ENCODE data around the gene OTUB1. TPM values are rescaled to one million over a fixed set of nuclear protein-coding genes. Genes with fewer than 3 reads are reported as not detected.

The OTUB1 gene
- polyA plus RNA-seq, 1 donor (not counting 4 experiments of a cell fraction or from before 2014, with no cell fraction given), result 106 TPM

- H3K4me1 ChIP-seq (ENCODE audit: control insufficient read depth, extremely low read depth, insufficient read depth, low read length), result no peaks in the 10 kb centered on the region
- no peak overlapping the region for H2AFZ ChIP-seq (ENCODE audit: control insufficient read depth, low read length)
- H3K9ac ChIP-seq (ENCODE audit: control insufficient read depth, extremely low read depth, insufficient read depth, low read length), result no peak overlapping the region
- H3K27me3 ChIP-seq (ENCODE audit: control insufficient read depth, extremely low read depth, insufficient read depth, low read length), result peaks cover 43% of the 10 kb centered on the region
- no peaks in the 10 kb centered on the region for H3K36me3 ChIP-seq (ENCODE audit: control insufficient read depth in 2 of 2, extremely low read depth in 1 of 2, insufficient read depth in 2 of 2, low read length in 2 of 2)
- H3K9me1 ChIP-seq (ENCODE audit: control insufficient read depth, extremely low read depth, insufficient read depth, low read length), result no peaks in the 10 kb centered on the region
- H3K79me2 ChIP-seq (ENCODE audit: control insufficient read depth, insufficient read depth, low read length), result no peaks in the 10 kb centered on the region
- H3K4me3 ChIP-seq (ENCODE audit: control insufficient read depth in 2 of 3, extremely low read depth in 1 of 3, insufficient read depth in 2 of 3, low read depth in 1 of 3, low read length in 3 of 3), result no peak overlapping the region
- FAIRE-seq (no peak), DNase-seq (ENCODE audit: low read depth, low spot score) (no peak)
- H3K9me3 ChIP-seq (ENCODE audit: control insufficient read depth, low read depth, low read length), result no peaks in the 10 kb centered on the region
- TF ChIP-seq CTCF (optimal IDR thresholded peaks at IDR 0.05 in 1 of 3, IDR thresholded peaks at IDR 0.05 in 1 of 3, conservative IDR thresholded peaks at IDR 0.05 in 1 of 3; ENCODE audit: extremely low read depth in 1 of 3, insufficient read depth in 2 of 3, low read length in 3 of 3) (no peak), EZH2 (IDR thresholded peaks at IDR 0.05; ENCODE audit: low read length) (no peak)
- no peak overlapping the region for H3K27ac ChIP-seq (ENCODE audit: control insufficient read depth, insufficient read depth, low read length)
- H3K4me2 ChIP-seq (ENCODE audit: control insufficient read depth, extremely low read depth, insufficient read depth, low read depth, low read length), result no peak overlapping the region
- peaks cover 3% of the 10 kb centered on the region for H4K20me1 ChIP-seq (ENCODE audit: control insufficient read depth, extremely low read depth, insufficient read depth, low read length)
- dilution Hi-C loops (cut with MboI; ENCODE audit: extremely low pct_ligation_motif_present, low sequenced_read_pairs), result no loop called here
Observed at GRCh38 chr11:64029773-64030172, 43.5 kb downstream of the OTUB1 start.

DNA sequence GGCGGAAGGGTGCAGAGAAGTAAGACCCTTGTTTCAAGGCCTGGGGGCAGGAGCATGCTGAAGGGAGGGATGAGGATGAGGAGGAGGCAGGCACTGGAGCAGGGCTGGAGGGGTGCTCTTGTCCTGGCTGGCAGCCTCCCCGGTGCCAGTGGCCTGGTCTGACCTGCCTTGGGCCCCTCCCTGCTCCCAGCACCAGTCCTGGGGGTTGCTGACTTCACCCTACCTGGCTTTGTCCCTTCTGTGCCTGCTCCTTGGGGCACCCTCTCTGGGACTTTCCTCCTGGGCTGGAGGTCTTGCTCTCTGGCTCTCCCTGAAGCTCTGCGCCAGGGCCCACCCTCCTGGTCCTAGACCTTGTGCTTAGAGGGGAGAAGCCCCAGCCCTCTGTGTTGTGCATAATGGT lies 44.8 kb downstream of the OTUB1 start:
- FAIRE-seq (no peak), DNase-seq (ENCODE audit: low read depth, low spot score) (no peak)
- Histone ChIP-seq H3K4me3 (ENCODE audit: control insufficient read depth in 2 of 3, extremely low read depth in 1 of 3, insufficient read depth in 2 of 3, low read depth in 1 of 3, low read length in 3 of 3) (no peak overlapping the region), H3K27me3 (ENCODE audit: control insufficient read depth, extremely low read depth, insufficient read depth, low read length) (peaks cover 51% of the 10 kb centered on the region), H3K9ac (ENCODE audit: control insufficient read depth, extremely low read depth, insufficient read depth, low read length) (no peak overlapping the region), H3K27ac (ENCODE audit: control insufficient read depth, insufficient read depth, low read length) (no peak overlapping the region), H3K9me3 (ENCODE audit: control insufficient read depth, low read depth, low read length) (no peaks in the 10 kb centered on the region), H2AFZ (ENCODE audit: control insufficient read depth, low read length) (no peak overlapping the region), H4K20me1 (ENCODE audit: control insufficient read depth, extremely low read depth, insufficient read depth, low read length) (peaks cover 3% of the 10 kb centered on the region), H3K9me1 (ENCODE audit: control insufficient read depth, extremely low read depth, insufficient read depth, low read length) (no peaks in the 10 kb centered on the region), H3K4me1 (ENCODE audit: control insufficient read depth, extremely low read depth, insufficient read depth, low read length) (no peaks in the 10 kb centered on the region), H3K79me2 (ENCODE audit: control insufficient read depth, insufficient read depth, low read length) (no peaks in the 10 kb centered on the region), H3K36me3 (ENCODE audit: control insufficient read depth in 2 of 2, extremely low read depth in 1 of 2, insufficient read depth in 2 of 2, low read length in 2 of 2) (no peaks in the 10 kb centered on the region), H3K4me2 (ENCODE audit: control insufficient read depth, extremely low read depth, insufficient read depth, low read depth, low read length) (no peak overlapping the region)
- dilution Hi-C loops (cut with MboI; ENCODE audit: extremely low pct_ligation_motif_present, low sequenced_read_pairs), result no loop called here
- TF ChIP-seq CTCF (optimal IDR thresholded peaks at IDR 0.05 in 1 of 3, IDR thresholded peaks at IDR 0.05 in 1 of 3, conservative IDR thresholded peaks at IDR 0.05 in 1 of 3; ENCODE audit: extremely low read depth in 1 of 3, insufficient read depth in 2 of 3, low read length in 3 of 3), result no peak
- no peak for TF ChIP-seq EZH2 (IDR thresholded peaks at IDR 0.05; ENCODE audit: low read length)
